WTC11 (cell line): Measurements from ENCODE around the gene PLPPR3. TPM values are rescaled to one million over a fixed set of nuclear protein-coding genes. Genes with fewer than 3 reads are reported as not detected.

Experiments used
- ATAC-seq: fragments of 200-7000 bp; cut with Tn5 transposase; 2 replicates; pipeline ENCODE4 v1.10.0; 2021; ENCODE audit warnings: mild to moderate bottlenecking, moderate library complexity
- CTCF ChIA-PET: fragments of 300-600 bp; sonication (Branson Sonifier 250); formaldehyde crosslinking; loops from one replicate; lab custom pipeline; 2021; ENCODE audit warnings: antibody characterized with exemption; lab: Charles Lee
- POLR2A ChIA-PET: fragments of 350-600 bp; sonication (Branson Sonifier 250); formaldehyde crosslinking; loops from one replicate; lab custom pipeline; 2021; ENCODE audit warnings: antibody characterized with exemption; lab: Charles Lee
- DNase-seq: peaks from one replicate; pipeline ENCODE4 v3.0.0; 2021; ENCODE audit warnings: low spot score
- H3K27ac Mint-ChIP-seq: 2 replicates; pipeline ENCODE4 v1.8.0; 2021; ENCODE audit warnings: mixed read lengths
- H3K27me3 Mint-ChIP-seq: 2 replicates; pipeline ENCODE4 v1.8.0; 2021; ENCODE audit warnings: low read depth, mild to moderate bottlenecking, moderate library complexity, mixed read lengths
- H3K36me3 Mint-ChIP-seq: 2 replicates; pipeline ENCODE4 v1.8.0; 2021; ENCODE audit warnings: mixed read lengths
- H3K4me1 Mint-ChIP-seq: 2 replicates; pipeline ENCODE4 v1.8.0; 2022; ENCODE audit warnings: mixed read lengths
- H3K4me3 Mint-ChIP-seq: 2 replicates; pipeline ENCODE4 v1.8.0; 2021; ENCODE audit warnings: mild to moderate bottlenecking, moderate library complexity, mixed read lengths
- H3K9me3 Mint-ChIP-seq: 2 replicates; pipeline ENCODE4 v1.8.0; 2021; ENCODE audit warnings: mixed read lengths
- ELF4 ChIP-seq: sonication (generic); formaldehyde crosslinking; IDR thresholded peaks from 2 replicates; pipeline ENCODE4 v1.8.1; 2022; ENCODE audit warnings: low read depth, mild to moderate bottlenecking, moderate library complexity, missing genetic modification reagents
- ESRRA ChIP-seq: sonication (generic); formaldehyde crosslinking; IDR thresholded peaks from 2 replicates; pipeline ENCODE4 v1.8.1; 2022; ENCODE audit warnings: mild to moderate bottlenecking, missing genetic modification reagents, borderline replicate concordance
- PRRX2 ChIP-seq: fragments of 250-450 bp; sonication (Bioruptor Pico); IDR thresholded peaks from 2 replicates; pipeline ENCODE4 v1.8.0; 2021; ENCODE audit warnings: mild to moderate bottlenecking
- SOX15 ChIP-seq: fragments of 250-450 bp; sonication (Bioruptor Pico); IDR thresholded peaks from 2 replicates; pipeline ENCODE4 v1.9.0; 2021; ENCODE audit warnings: mild to moderate bottlenecking
- ZNF121 ChIP-seq: sonication (generic); formaldehyde crosslinking; IDR thresholded peaks from 2 replicates; pipeline ENCODE4 v1.8.0; 2023; ENCODE audit warnings: missing genetic modification reagents
- ZNF232 ChIP-seq: sonication (generic); formaldehyde crosslinking; IDR thresholded peaks from 2 replicates; pipeline ENCODE4 v1.8.0; 2022; ENCODE audit warnings: mild to moderate bottlenecking, missing genetic modification reagents
- ZNF396 ChIP-seq: fragments of 250-450 bp; sonication (Bioruptor Pico); IDR thresholded peaks from 2 replicates; pipeline ENCODE4 v1.8.0; 2021; ENCODE audit warnings: mild to moderate bottlenecking, moderate library complexity, borderline replicate concordance
- total RNA-seq: library from RNA; stranded (reverse); gene quantifications from 3 replicates; pipeline ENCODE4 v1.2.3, GENCODE V29; 2021
- TF ChIP-seq, protein P1 (sequence below): sonication (generic); formaldehyde crosslinking; IDR thresholded peaks from 2 replicates; pipeline ENCODE4 v1.8.0; 2022; ENCODE audit warnings: missing genetic modification reagents
- TF ChIP-seq, protein P2 (sequence below): sonication (generic); formaldehyde crosslinking; IDR thresholded peaks from 2 replicates; pipeline ENCODE4 v1.8.1; 2023; ENCODE audit warnings: mild to moderate bottlenecking, moderate library complexity, missing genetic modification reagents
- TF ChIP-seq, protein P3 (sequence below): sonication (generic); formaldehyde crosslinking; IDR thresholded peaks from 2 replicates; pipeline ENCODE4 v1.8.0; 2023; ENCODE audit warnings: mild to moderate bottlenecking, missing genetic modification reagents
- TF ChIP-seq, protein P4 (sequence below): sonication (generic); formaldehyde crosslinking; IDR thresholded peaks from 2 replicates; pipeline ENCODE4 v1.8.1; 2022; ENCODE audit warnings: low read depth, missing genetic modification reagents, borderline replicate concordance

PLPPR3 gene
- total RNA-seq, 1 experiment from 2014 or later: 60.6 TPM

DNA sequence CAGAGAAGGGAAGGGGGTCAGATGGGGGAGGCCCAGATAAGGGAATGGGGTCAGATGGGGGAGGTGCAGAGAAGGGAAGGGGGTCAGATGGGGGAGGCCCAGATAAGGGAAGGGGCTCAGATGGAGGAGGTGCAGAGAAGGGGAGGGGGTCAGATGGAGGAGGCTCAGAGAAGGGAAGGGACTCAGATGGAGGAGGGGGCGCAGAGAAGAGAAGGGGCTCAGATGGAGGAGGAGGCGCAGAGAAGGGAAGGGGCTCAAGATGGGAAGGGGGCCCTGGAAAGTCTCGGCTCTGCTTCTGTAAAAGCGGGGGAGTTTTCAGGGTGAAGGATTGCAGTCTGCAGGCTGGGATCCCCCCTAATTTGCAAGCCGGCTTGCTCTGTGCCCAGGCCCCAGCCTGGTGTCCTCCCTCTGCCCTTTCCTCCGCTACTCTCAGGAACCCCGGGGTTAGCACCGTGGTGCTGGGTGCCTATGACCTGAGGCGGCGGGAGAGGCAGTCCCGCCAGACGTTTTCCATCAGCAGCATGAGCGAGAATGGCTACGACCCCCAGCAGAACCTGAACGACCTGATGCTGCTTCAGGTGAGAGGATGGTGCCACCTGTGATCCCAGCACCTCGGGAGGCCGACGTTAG lies 7.5 kb upstream of the PLPPR3 start (continued):
- TF ChIP-seq, protein P1, sequence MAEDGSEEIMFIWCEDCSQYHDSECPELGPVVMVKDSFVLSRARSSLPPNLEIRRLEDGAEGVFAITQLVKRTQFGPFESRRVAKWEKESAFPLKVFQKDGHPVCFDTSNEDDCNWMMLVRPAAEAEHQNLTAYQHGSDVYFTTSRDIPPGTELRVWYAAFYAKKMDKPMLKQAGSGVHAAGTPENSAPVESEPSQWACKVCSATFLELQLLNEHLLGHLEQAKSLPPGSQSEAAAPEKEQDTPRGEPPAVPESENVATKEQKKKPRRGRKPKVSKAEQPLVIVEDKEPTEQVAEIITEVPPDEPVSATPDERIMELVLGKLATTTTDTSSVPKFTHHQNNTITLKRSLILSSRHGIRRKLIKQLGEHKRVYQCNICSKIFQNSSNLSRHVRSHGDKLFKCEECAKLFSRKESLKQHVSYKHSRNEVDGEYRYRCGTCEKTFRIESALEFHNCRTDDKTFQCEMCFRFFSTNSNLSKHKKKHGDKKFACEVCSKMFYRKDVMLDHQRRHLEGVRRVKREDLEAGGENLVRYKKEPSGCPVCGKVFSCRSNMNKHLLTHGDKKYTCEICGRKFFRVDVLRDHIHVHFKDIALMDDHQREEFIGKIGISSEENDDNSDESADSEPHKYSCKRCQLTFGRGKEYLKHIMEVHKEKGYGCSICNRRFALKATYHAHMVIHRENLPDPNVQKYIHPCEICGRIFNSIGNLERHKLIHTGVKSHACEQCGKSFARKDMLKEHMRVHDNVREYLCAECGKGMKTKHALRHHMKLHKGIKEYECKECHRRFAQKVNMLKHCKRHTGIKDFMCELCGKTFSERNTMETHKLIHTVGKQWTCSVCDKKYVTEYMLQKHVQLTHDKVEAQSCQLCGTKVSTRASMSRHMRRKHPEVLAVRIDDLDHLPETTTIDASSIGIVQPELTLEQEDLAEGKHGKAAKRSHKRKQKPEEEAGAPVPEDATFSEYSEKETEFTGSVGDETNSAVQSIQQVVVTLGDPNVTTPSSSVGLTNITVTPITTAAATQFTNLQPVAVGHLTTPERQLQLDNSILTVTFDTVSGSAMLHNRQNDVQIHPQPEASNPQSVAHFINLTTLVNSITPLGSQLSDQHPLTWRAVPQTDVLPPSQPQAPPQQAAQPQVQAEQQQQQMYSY (CRISPR knock-in tag): no peak
- TF ChIP-seq ESRRA (CRISPR knock-in tag): no peak

DNA sequence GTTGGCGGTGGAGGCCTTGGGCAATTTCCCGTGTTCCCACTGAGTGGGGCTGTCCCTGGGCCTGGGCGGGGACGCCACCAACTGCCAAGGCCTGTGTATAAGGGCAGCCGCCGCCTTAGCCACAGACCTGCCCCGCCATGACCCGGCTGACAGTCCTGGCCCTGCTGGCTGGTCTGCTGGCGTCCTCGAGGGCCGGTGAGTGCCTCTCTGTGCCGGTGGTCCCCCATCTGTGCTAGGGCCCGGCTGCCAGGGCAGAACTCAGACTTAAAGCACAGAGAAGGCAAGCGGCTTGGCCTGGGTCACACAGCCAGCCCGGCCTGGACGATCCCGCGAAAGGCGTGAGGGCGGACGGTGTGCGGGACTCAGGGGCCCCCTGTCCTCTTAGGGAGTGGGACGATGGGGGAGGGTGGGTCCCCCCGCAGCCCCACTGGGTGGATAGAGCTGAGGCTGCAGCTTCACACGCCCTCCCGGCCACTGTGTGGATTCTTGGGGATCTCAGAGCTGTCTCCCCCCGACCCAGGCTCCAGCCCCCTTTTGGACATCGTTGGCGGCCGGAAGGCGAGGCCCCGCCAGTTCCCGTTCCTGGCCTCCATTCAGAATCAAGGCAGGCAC lies 6.1 kb upstream of the PLPPR3 start, which contains the start of gene AZU1:
AZU1 (plus strand) TSS at position 128 of the 612 bp plus-strand sequence; CDS start at position 138, 10 bp downstream.
- peaks cover 7% of the 10 kb centered on the region for H3K4me1 Mint-ChIP-seq
- no peak within 1 kb of the TSS for H3K4me3 Mint-ChIP-seq
- H3K27ac Mint-ChIP-seq: no peak within 1 kb of the TSS
- no peaks in the 10 kb centered on the region for H3K27me3 Mint-ChIP-seq
- H3K36me3 Mint-ChIP-seq: no peaks in the 10 kb centered on the region
- ChIA-PET CTCF (no interaction called here), POLR2A (no interaction called here)
- no peak for DNase-seq
- no peak; the same call in 1 of the 2 replicates for ATAC-seq
- TF ChIP-seq SOX15 (CRISPR knock-in tag): no peak
- no peak for TF ChIP-seq PRRX2
- TF ChIP-seq ELF4: no peak
- no peak for TF ChIP-seq ZNF232 (CRISPR knock-in tag)
- TF ChIP-seq, protein P2, sequence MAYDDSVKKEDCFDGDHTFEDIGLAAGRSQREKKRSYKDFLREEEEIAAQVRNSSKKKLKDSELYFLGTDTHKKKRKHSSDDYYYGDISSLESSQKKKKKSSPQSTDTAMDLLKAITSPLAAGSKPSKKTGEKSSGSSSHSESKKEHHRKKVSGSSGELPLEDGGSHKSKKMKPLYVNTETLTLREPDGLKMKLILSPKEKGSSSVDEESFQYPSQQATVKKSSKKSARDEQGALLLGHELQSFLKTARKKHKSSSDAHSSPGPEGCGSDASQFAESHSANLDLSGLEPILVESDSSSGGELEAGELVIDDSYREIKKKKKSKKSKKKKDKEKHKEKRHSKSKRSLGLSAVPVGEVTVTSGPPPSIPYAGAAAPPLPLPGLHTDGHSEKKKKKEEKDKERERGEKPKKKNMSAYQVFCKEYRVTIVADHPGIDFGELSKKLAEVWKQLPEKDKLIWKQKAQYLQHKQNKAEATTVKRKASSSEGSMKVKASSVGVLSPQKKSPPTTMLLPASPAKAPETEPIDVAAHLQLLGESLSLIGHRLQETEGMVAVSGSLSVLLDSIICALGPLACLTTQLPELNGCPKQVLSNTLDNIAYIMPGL (CRISPR knock-in tag): no peak
- no peaks in the 10 kb centered on the region for H3K9me3 Mint-ChIP-seq

DNA sequence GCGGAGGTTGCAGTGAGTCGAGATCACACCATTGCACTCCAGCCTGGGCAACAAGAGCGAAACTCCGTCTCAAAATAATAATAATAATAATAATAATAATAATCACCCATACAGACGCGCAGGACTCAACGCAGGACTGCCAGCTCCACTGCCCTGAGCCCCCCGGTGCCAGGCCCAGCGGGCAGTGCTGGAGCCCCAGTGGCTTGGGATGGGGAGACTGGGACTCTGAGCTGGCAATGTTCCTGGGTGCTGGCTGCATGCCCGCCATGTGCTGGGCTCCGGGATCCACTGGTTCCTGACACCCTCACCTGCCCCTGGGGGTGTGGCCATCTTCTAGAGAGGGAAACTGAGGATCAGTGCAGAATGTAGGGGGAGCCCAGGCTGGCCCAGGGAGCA lies 5.6 kb upstream of the PLPPR3 start:
- no peak for ATAC-seq

More for the DNA sequence above, 5.6 kb upstream of the PLPPR3 start:
- Mint-ChIP-seq H3K4me1 (peaks cover 7% of the 10 kb centered on the region), H3K4me3 (no peak overlapping the region), H3K27ac (no peak overlapping the region), H3K36me3 (no peaks in the 10 kb centered on the region), H3K9me3 (no peaks in the 10 kb centered on the region), H3K27me3 (no peaks in the 10 kb centered on the region)
- DNase-seq: no peak
- no peak for TF ChIP-seq ZNF396 (CRISPR knock-in tag)
- no peak for TF ChIP-seq ZNF121 (CRISPR knock-in tag)
- TF ChIP-seq, protein P3, sequence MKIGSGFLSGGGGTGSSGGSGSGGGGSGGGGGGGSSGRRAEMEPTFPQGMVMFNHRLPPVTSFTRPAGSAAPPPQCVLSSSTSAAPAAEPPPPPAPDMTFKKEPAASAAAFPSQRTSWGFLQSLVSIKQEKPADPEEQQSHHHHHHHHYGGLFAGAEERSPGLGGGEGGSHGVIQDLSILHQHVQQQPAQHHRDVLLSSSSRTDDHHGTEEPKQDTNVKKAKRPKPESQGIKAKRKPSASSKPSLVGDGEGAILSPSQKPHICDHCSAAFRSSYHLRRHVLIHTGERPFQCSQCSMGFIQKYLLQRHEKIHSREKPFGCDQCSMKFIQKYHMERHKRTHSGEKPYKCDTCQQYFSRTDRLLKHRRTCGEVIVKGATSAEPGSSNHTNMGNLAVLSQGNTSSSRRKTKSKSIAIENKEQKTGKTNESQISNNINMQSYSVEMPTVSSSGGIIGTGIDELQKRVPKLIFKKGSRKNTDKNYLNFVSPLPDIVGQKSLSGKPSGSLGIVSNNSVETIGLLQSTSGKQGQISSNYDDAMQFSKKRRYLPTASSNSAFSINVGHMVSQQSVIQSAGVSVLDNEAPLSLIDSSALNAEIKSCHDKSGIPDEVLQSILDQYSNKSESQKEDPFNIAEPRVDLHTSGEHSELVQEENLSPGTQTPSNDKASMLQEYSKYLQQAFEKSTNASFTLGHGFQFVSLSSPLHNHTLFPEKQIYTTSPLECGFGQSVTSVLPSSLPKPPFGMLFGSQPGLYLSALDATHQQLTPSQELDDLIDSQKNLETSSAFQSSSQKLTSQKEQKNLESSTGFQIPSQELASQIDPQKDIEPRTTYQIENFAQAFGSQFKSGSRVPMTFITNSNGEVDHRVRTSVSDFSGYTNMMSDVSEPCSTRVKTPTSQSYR: no peak
- TF ChIP-seq, protein P4, sequence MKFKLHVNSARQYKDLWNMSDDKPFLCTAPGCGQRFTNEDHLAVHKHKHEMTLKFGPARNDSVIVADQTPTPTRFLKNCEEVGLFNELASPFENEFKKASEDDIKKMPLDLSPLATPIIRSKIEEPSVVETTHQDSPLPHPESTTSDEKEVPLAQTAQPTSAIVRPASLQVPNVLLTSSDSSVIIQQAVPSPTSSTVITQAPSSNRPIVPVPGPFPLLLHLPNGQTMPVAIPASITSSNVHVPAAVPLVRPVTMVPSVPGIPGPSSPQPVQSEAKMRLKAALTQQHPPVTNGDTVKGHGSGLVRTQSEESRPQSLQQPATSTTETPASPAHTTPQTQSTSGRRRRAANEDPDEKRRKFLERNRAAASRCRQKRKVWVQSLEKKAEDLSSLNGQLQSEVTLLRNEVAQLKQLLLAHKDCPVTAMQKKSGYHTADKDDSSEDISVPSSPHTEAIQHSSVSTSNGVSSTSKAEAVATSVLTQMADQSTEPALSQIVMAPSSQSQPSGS (CRISPR knock-in tag): no peak
- ChIA-PET POLR2A (no interaction called here), CTCF (no interaction called here)
